MM.1S (cell line): Measurements from ENCODE around the gene CAMKK1.

Experiments used
- CTCF ChIP-seq: fragments of 300-600 bp; sonication (generic); IDR thresholded peaks from 2 replicates; pipeline ENCODE4 v1.5.1; 2016; ENCODE audit warnings: antibody characterized with exemption, low read length, mixed read lengths
- EZH2 ChIP-seq: fragments of 300-600 bp; sonication (generic); optimal IDR thresholded peaks from 2 replicates; pipeline ENCODE3; 2017; ENCODE audit warnings: low read depth, mild to moderate bottlenecking, antibody characterized with exemption, low read length, mixed read lengths
- EZH2phosphoT487 ChIP-seq: fragments of 300-600 bp; sonication (generic); IDR thresholded peaks from 2 replicates; pipeline ENCODE4 v1.6.1; 2018; ENCODE audit warnings: antibody characterized with exemption, low read length

- TF ChIP-seq EZH2: no peak
- no peak for TF ChIP-seq CTCF
- no peak for TF ChIP-seq EZH2phosphoT487
These were observed 6.1 kb downstream of the CAMKK1 start for GRCh38 chr17:3886776-3887175.
